ENCODE data around the gene MFGE8.
A peak's percentile ranks its signal among the peaks of the same experiment; 100 is the strongest.

GRCh38 chr15:88904624-88905327, 8.4 kb downstream of the MFGE8 start:
- peak; percentile 92 to 96 (median 94) for TF ChIP-seq CTCF (IDR thresholded peaks at IDR 0.05)
- no peak for TF ChIP-seq POLR2AphosphoS5 (IDR thresholded peaks at IDR 0.05)
- no peak for TF ChIP-seq POLR2A (IDR thresholded peaks at IDR 0.05)
